LHCN-M2 (cell line): ENCODE measurements around the gene UNC5C. TPM values are rescaled to one million over a fixed set of nuclear protein-coding genes. Genes with fewer than 3 reads are reported as not detected.

Experiments
- DNase-seq: peaks from one replicate; pipeline ENCODE4 v3.0.0-alpha.2; 2012; ENCODE audit warnings: low read depth
- total RNA-seq: library from RNA; depleted of rRNA; stranded (reverse); fragments of >200 nt; gene quantifications from 2 replicates; pipeline ENCODE4 v1.2.3, GENCODE V29; 2014

UNC5C gene
- total RNA-seq, 1 experiment from 2014 or later, result 0.11 TPM

GRCh38 chr4:95522682-95523530, 25.9 kb downstream of the UNC5C start:
- DNase-seq, result no peak

- no peak for DNase-seq
Observed at GRCh38 chr4:95517576-95518345, 31.0 kb downstream of the UNC5C start.

GRCh38 chr4:95516528-95517017, 32.2 kb downstream of the UNC5C start:
- no peak for DNase-seq

- DNase-seq, result no peak
Observed at GRCh38 chr4:95515589-95515988, 33.2 kb downstream of the UNC5C start.

GRCh38 chr4:95513022-95513421, 35.8 kb downstream of the UNC5C start:
- DNase-seq, result no peak

- no peak for DNase-seq
Observed at GRCh38 chr4:95511477-95511876, 37.3 kb downstream of the UNC5C start.

- DNase-seq, result no peak
Observed at GRCh38 chr4:95510877-95511276, 37.9 kb downstream of the UNC5C start.

- peak; percentile 27 for DNase-seq
Observed at GRCh38 chr4:95510145-95510544, 38.6 kb downstream of the UNC5C start.

GRCh38 chr4:95508421-95508820, 40.4 kb downstream of the UNC5C start:
- DNase-seq, result peak; percentile 76

GRCh38 chr4:95507561-95507960, 41.2 kb downstream of the UNC5C start:
- no peak for DNase-seq

- peak; percentile 58 for DNase-seq
Observed at GRCh38 chr4:95507147-95507546, 41.6 kb downstream of the UNC5C start.

GRCh38 chr4:95506264-95506663, 42.5 kb downstream of the UNC5C start:
- DNase-seq, result peak; percentile 78

- DNase-seq, result no peak
Observed at GRCh38 chr4:95505799-95506198, 43.0 kb downstream of the UNC5C start.

GRCh38 chr4:95505151-95505550, 43.6 kb downstream of the UNC5C start:
- DNase-seq, result peak; percentile 27

- no peak for DNase-seq
Observed at GRCh38 chr4:95504501-95504900, 44.3 kb downstream of the UNC5C start.

- DNase-seq, result no peak
Observed at GRCh38 chr4:95500361-95500760, 48.4 kb downstream of the UNC5C start.

- DNase-seq, result no peak
Observed at GRCh38 chr4:95499291-95499696, 49.5 kb downstream of the UNC5C start.

- DNase-seq, result no peak
Observed at GRCh38 chr4:95494186-95494585, 54.6 kb downstream of the UNC5C start.

- DNase-seq, result no peak
Observed at GRCh38 chr4:95478679-95479078, 70.1 kb downstream of the UNC5C start.

- no peak for DNase-seq
Observed at GRCh38 chr4:95476121-95476520, 72.7 kb downstream of the UNC5C start.

GRCh38 chr4:95472534-95472933, 76.2 kb downstream of the UNC5C start:
- DNase-seq, result no peak

- DNase-seq, result no peak
Observed at GRCh38 chr4:95470622-95471021, 78.2 kb downstream of the UNC5C start.

GRCh38 chr4:95469617-95470016, 79.2 kb downstream of the UNC5C start:
- no peak for DNase-seq
